Activated CD8-positive, alpha-beta memory T cell treated with anti-CD3 and anti-CD28 coated beads for 36 hours (primary cell): ENCODE results near the gene CCDC122. TPM values are rescaled to one million over a fixed set of nuclear protein-coding genes. Genes with fewer than 3 reads are reported as not detected.

Experiments used
- total RNA-seq, 2 experiments: library from RNA; stranded (reverse); gene quantifications; one replicate each; pipeline ENCODE4 v1.2.3, GENCODE V29; 2021

The CCDC122 gene
- total RNA-seq, 2 experiments from 2014 or later: 2.1 to 2.3 TPM

Other genes starting within 250 kb of the CCDC122 start
- under 1 TPM in 1 of 2 experiments, not detected in 1; 0.10 TPM for gene ENOX1, start 92.8 kb downstream of the CCDC122 start, total RNA-seq
- gene LACC1, start 164 bp upstream of the CCDC122 start, total RNA-seq: 1 to 10 TPM; 3.7 to 3.8 TPM